GM21786 (cell line): ENCODE results near the gene ZNF304.
A peak's percentile ranks its signal among the peaks of the same experiment; 100 is the strongest.
"Not testable (repeated sequence)": the region's sequence is repeated elsewhere in the genome, so short reads cannot be mapped to it uniquely, and the experiment has no call there.

Source experiments
- ATAC-seq: cut with Tn5 transposase; IDR thresholded peaks from one replicate; pipeline ENCODE4 v1.9.1; 2021; ENCODE audit not compliant: unreplicated experiment

Gene ZNF304

DNA sequence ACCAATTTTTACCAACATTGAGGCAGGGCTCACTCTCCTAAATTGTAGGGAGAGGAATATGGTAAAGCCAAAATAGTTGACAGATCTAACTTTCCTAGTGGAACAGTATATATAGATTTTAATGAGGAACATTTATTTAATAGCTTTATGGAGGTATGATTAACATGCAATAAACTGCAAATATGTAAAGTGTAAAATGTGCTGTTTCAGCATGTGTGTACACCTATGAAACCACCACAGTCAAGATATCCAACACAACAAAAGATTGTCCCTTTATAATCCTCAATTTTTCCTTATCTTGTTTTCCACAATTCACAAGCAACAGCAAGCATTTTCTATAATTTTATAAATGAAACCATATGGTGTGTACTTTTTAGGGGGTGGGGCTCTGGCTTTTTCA is 8.2 kb downstream of the ZNF304 start:
- ATAC-seq, result no peak

DNA sequence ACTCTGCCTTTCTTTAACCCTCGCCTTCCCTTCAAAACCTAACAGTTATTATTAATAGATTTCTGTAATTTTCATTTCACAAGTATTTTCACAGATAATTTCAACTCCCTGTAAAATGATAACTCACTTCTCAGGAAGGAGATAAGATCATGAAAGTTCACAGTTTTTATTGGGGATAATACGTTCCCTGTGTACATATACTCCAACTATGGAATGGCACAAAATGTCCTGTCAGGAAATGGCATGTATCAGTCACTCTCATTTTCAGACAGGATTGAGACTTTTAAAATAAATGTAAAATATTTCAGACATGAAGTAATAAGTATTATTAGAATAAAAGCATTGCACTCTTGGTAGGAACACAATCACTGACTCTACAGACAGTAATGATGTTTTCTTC is 11.3 kb downstream of the ZNF304 start:
- ATAC-seq, result no peak

DNA sequence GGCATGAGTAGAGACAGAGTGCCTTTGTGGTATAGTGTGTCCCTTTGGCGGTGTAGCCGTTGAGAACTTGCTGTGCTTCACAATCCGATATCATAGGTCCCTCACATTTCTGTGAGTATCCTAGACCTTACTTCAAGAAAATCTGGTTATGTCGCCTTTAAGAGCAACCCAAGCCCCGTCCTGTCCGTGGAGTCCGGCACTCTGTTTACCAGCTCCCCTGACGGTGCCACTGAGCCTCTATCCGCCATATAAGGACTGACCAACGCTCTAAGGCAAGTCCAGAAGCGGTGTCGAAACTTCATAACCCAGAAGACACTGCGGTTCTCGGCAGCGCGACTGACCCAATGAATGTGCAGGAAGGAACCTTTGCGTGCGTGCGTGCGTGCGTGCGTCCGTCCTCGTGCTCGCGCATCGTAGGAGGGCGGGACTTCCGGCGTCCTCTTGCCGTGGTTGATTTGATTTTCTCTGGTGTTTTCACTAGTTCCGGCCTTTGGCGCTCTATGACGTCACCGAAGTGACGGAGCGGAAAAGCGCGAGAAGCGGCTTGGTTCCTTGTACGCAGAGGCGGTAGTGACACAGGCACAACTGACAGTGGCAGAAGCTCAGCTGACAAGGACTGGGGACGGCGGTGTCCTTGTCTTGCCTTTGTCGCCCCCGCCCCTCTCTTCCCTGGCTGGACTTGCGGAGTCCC is 12.1 kb downstream of the ZNF304 start, which contains the start of the genes TRAPPC2B and ZNF547:
TSS of gene TRAPPC2B (plus strand) at position 555 of the 691 bp plus-strand sequence. CDS start 1,283 bp downstream, outside the sequence.
TSS of gene ZNF547 (plus strand) at position 555 of the 691 bp plus-strand sequence. CDS start 5,005 bp downstream, outside the sequence.
- peak; percentile 95 for ATAC-seq

DNA sequence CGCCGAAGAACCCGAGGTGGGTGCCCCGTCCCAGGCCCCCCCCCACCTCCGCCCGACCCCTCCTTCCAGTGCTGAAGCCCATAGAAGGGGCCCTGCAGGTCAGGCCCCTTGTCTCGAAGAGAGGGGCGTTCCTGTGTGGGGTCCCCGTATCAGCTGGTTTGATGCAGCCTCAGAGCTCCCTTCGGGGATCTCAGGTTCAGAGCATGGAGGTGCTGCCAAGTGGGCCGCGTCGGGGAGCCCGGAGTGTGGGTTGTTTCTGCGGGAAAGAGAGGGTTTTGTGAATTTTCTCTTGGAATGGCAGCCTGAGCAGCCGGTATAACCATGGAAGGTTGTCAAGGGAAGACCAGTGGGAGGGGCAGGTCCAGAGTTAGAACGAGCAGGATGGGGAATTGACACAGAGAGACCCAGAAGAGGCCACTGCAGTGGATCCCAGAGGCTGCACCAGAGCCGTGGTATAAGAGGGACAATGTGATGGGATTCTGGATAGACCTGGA is 12.7 kb downstream of the ZNF304 start:
- ATAC-seq, result peak; percentile 4

DNA sequence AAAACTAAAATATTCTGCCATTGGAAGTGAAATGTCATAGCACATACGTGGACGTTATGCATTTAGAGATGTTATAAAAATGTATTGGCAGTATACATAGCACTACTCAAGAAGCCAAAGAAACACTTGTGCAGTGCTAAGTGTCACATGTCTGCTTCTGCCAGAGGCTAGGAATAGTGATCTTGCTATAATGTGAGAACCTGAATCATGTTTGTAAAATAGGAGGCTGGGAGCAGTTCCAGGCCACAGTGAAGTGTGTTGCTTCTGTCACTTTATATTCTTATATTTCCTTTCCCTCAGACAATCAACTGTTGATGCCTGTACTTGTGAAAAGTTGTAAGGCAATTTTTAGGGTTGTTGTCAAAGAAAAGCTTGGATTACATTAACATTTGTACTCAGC is 15.7 kb downstream of the ZNF304 start:
- no peak for ATAC-seq

DNA sequence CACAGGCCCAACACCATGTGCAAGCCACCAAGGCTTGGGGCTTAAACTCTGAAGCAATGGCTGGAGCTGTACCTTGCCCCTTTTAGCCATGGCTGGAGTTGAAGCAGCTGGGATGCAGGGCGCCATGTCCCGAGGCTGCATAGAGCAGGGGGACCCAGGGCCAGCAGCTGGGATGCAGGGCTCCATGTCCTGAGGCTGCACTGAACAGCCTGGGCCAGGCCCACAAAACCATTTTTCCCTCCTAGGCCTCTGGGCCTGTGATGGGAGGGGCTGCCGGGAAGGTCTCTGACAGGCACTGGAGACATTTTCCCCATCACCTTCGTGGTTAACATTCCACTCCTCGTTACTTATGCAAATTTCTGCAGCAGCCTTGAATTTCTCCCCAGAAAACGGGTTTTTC is 23.1 kb downstream of the ZNF304 start:
- no peak for ATAC-seq

DNA sequence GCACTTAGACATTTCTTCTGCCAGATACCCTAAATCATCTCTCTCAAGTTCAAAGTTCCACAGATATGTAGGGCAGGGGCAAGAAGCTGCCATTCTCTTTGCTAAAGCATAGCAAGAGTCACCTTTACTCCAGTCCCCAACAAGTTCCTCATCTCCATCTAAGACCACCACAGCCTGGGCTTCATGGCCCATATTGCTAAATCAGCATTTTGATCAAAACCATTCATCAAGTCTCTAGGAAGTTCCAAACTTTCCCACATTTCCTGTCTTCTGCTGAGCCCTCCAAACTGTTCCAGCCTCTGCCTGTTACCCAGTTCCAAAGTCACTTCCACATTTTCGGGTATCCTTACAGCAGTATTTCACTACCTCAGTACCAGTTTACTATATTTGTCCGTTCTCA is 23.6 kb downstream of the ZNF304 start:
- not testable (repeated sequence) for ATAC-seq

DNA sequence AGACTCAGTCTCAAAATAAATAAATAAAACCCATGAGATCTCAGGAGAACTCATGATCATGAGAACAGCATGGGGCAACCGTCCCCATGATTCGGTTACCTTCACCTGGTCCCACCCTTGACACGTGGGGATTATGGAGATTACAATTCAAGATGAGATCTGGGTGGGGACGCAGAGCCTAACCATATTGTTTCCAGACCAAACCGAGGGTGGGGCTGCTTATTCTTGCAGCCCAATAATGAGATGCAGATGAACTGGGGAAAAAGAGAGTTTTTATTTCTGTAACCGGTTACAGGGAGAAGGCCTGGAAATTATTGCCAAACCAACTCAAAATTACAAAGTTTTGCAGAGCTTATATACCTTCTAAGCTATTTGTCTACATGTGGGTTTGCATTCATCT is 25.1 kb downstream of the ZNF304 start:
- no peak for ATAC-seq

DNA sequence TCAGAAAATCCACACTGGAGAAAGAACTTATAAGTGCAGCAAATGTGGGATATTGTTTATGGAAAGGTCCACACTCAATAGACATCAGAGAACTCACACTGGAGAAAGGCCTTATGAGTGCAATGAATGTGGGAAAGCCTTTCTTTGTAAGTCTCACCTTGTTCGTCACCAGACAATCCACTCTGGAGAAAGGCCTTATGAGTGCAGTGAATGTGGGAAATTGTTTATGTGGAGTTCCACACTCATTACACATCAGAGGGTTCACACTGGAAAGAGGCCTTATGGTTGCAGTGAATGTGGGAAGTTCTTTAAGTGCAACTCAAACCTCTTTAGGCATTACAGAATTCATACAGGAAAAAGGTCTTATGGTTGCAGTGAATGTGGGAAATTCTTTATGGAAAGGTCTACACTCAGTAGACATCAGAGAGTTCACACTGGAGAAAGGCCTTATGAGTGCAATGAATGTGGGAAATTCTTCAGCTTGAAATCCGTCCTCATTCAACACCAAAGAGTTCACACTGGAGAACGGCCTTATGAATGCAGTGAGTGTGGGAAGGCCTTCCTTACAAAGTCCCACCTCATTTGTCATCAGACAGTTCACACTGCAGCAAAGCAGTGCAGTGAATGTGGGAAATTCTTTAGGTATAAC is 26.6 kb downstream of the ZNF304 start:
- ATAC-seq, result no peak

DNA sequence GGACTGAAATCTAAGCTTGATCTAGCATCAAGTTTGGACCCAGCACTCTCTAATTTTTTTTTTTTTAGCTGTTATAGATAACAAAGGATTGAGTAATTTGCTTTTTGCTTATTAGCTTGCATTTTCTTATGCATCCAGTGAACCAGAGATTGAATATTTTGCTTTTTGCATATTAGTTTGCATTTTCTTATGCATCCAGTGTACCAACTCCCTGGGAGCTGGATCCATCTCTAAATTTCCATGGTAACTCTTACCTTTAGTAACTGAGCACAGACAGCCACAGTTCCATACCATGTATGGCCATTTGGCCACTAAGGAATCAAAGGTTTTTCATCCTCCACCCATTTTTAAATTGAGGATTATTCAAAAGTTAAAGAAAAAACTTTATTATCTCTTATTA is 29.9 kb downstream of the ZNF304 start:
- ATAC-seq, result no peak

DNA sequence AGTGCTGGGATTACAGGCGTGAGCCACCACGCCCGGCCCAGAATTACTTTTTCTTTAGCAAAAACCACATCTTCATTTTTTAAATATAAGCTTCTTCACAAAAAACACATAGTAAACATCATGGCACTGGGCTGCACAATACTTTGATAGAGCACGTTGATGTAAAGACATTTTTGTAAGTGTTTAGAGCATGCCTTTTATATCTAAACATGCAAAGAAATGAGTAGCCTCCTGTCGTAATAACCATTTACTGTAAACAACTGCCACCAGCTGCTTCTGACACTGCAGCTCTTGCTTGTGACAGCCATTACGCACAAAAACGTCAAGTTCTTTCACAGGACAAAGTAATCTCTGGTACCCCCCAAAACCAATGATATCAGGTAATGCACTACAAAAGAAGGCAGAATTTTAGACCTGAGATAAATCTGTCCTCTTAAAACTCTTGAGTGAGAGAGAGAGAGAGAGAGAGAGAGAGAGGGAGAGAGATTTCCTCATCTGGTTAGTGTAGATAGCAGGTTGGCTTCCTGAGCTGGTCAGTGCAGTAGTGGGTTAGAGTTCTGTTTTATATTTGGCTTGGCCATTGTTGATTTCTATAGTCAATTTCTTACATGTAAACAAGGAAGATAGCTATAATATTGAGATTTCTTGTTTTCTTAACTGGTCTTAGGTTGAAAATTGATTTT is 31.9 kb downstream of the ZNF304 start:
- no peak for ATAC-seq

DNA sequence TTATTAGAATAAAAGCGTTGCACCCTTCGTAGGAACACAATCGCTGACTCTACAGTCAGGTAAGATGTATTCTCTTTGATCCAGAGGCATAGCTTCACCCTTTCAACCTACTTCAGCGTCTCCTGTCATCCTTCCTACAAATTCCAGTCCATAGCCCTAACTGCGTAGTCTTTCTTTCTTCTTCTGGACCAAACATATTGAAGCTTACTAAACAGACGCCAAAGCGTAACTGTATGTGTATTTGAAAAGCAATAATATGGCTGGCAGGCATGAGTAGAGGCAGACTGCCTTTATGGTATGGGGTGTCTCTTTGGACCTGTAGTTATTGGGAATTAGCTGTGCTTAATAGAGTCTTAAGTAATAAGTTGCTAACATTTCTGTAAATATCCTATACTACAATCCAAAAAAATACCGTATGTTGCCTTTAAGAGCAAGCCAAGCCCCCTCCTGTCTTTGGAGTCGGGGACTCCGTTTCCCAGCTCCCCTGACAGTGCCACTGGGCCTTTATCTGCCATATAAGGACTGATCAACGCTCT is 38.2 kb downstream of the ZNF304 start:
- no peak for ATAC-seq

DNA sequence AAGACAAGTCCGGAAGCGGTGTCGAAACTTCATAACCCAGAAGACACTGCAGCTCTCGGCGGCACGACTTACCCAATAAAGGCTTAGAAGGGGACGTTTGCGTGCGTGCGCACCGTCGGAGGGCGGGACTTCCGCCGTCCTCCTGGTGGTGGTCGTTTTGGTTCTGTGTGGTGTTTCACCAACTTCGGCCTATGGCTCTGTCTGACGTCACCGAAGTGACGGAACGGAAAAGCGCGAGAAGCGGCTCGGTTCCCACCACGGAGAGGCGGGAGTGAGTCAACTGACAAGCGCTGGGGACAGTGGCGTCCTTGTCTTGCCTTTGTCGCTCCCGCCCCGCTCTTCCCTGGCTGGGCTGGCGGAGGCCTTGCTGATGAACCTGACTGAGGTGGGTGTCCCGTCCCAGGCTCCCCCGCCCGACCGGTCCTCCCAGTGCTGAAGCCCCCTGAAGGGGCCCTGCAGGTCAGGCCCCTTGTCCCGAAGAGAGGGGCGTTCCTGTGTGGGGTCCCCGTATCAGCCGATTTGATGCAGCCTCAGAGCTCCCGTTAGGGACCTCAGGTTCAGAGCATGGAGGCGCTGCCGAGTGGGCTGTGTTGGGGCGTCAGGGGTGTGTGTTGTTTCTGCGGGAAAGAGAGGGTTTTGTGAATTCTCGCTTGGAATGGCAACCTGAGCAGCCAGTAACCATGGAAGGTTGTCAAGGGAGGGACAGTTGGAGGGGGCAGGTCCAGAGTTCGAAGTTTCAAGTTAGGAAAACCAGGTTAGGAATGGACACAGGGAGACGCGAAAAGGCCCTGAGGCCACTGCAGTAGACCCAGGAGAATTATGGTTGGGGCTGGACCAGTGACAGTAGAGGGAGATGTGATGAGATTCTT is 38.9 kb downstream of the ZNF304 start, which contains the start of gene ZNF548:
TSS of gene ZNF548 (plus strand) at position 125 of the 869 bp plus-strand sequence. CDS start at position 371, 246 bp downstream.
- ATAC-seq, result peak; percentile 95

DNA sequence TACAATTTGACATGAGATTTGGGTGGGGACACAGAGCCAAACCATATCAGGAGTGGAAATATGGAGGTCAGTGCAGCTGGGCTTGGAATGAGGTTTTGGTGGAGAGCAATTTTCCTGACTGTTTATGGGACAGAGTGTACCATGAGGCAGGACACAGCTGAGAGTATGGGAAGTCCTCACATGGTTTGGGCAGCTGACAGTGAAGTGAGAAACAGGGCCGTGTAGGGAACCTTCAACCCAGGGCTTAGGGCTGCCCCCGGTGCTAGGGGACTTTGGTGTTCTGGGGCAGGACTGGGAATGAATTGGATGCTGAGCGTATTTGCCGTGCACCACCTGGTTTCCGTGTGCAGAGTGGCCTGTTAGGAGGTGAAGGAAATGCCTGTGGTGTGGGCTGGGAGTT is 44.6 kb downstream of the ZNF304 start:
- ATAC-seq, result no peak

DNA sequence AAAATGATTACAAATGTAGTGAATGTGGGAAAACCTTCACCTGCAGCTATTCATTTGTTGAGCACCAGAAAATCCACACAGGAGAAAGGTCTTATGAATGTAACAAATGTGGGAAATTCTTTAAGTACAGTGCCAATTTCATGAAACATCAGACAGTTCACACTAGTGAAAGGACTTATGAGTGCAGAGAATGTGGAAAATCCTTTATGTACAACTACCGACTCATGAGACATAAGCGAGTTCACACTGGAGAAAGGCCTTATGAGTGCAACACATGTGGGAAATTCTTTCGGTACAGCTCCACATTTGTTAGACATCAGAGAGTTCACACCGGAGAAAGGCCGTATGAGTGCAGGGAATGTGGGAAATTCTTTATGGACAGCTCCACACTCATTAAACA is 47.8 kb downstream of the ZNF304 start:
- ATAC-seq, result no peak

DNA sequence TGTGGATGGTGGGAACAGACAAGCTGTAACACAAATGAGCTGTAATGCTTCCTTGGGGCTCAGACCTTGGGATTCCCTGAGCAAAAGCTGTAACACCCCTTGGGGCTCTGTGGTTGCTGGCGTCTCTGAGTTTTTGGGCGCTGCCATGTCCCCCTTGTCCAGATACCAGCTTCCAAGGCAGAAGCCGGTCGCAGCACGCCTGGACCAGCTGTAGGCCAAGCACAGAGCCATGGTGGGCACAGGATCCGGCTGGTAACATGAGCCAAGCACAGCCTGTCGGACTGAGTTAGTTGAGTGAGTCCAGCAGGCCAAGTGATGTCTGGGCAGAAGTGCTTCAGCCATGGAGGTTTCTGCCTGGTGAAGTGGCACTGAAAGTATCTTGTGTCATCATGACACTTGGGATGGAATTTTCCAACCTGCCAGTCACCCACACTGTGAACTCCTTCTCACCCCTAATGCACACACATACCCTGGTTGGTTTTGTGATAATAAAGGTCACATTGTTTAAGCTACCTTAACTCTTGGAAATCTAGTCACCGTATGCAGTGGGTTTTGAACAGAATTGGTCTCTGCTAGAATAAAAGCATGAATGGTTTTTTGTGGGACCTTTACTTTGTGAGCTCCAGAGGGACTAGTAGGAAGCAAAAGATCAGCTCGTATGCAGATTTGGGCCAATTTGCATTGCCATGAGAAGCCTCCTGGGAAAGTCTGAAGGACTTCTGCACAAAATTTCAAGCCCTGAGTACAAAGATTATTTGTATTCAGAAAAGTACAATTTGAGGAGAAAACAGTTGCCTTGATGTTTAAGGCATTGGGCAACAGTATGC is 52.9 kb downstream of the ZNF304 start:
- ATAC-seq, result no peak

DNA sequence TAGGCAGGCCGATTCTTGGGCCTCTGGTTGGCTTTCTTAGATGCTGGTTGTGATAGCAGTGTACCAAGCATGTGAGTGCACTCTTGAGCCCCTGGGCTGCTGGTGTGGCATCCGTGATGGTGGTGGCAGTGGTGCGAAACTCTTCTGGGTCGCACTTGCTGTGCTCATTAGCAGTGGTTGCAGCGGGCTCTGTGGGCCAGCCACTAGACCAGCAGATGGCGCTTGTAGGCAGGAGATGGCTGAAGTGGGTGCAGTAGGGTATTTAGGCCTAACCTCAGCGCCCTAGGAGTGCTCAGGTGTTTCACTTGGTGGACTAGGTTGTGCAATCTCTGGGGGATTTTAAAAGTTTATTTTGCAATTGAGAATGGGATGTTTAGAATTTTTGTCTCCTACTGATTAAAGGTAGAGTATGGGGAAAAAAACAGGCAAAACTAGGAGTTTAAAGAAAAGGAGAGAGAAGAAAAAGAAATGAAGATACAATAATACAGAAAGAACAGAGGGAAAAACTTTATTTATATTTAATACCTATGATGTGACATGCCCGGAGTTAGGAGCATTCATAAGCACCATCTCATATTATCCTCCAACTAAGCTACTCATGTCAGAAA is 55.5 kb downstream of the ZNF304 start:
- ATAC-seq, result no peak
